OCI-LY7 (cell line): ENCODE results near the gene CBLL1. TPM values are rescaled to one million over a fixed set of nuclear protein-coding genes. Genes with fewer than 3 reads are reported as not detected.
A peak's percentile ranks its signal among the peaks of the same experiment; 100 is the strongest.

ENCODE experiments used
- BruUV-seq: library from RNA; stranded (reverse); fragments of 400-500 nt; replicated peaks from 2 replicates; lab custom pipeline; 2021; lab: Mats Ljungman, UMichigan
- CTCF ChIA-PET: fragments of 300-600 bp; sonication (Branson Sonifier 250); formaldehyde crosslinking; loops from one replicate; lab custom pipeline; 2022; ENCODE audit warnings: antibody characterized with exemption; ENCODE audit not compliant: unreplicated experiment; lab: Charles Lee
- POLR2A ChIA-PET: fragments of 300-600 bp; sonication (Branson Sonifier 250); formaldehyde crosslinking; loops from one replicate; lab custom pipeline; 2022; ENCODE audit warnings: antibody characterized with exemption; lab: Charles Lee
- DNase-seq: peaks from one replicate; pipeline ENCODE4 v3.0.0-alpha.2; 2015; ENCODE audit warnings: low spot score
- H2AFZ ChIP-seq: fragments of 200-600 bp; sonication (generic), shearing (Covaris generic); 2 replicates; pipeline ENCODE4 v1.6.1; 2014; ENCODE audit warnings: mild to moderate bottlenecking, antibody characterized with exemption, low read length, moderate library complexity
- H3K27ac ChIP-seq: fragments of 200-600 bp; sonication (generic); 2 replicates; pipeline ENCODE4 v1.5.1; 2014; ENCODE audit warnings: mixed run types, low read depth, mild to moderate bottlenecking, moderate library complexity, low read length, inconsistent platforms; ENCODE audit not compliant: poor library complexity, severe bottlenecking
- H3K36me3 ChIP-seq: fragments of 200-600 bp; sonication (generic); 2 replicates; pipeline ENCODE4 v1.6.1; 2014; ENCODE audit warnings: mild to moderate bottlenecking, antibody characterized with exemption, low read length, moderate library complexity, mixed read lengths; ENCODE audit not compliant: insufficient read depth
- H3K4me1 ChIP-seq: fragments of 200-600 bp; sonication (generic); 2 replicates; pipeline ENCODE4 v1.5.1; 2014; ENCODE audit warnings: mild to moderate bottlenecking, low read length; ENCODE audit not compliant: insufficient read depth, poor library complexity, severe bottlenecking
- H3K4me2 ChIP-seq: fragments of 200-600 bp; sonication (generic); 2 replicates; pipeline ENCODE4 v1.6.1; 2014; ENCODE audit warnings: mild to moderate bottlenecking, low read length
- H3K4me3 ChIP-seq: fragments of 200-600 bp; sonication (generic); 2 replicates; pipeline ENCODE4 v1.5.1; 2014; ENCODE audit warnings: mild to moderate bottlenecking, low read depth, low read length; ENCODE audit not compliant: poor library complexity, severe bottlenecking
- H3K79me2 ChIP-seq: fragments of 200-600 bp; sonication (generic); 2 replicates; pipeline ENCODE4 v1.6.1; 2016; ENCODE audit warnings: low read depth, mild to moderate bottlenecking, low read length, moderate library complexity, mixed read lengths; ENCODE audit not compliant: insufficient read depth
- H3K9me2 ChIP-seq: fragments of 200-600 bp; sonication (generic); 2 replicates; pipeline ENCODE4 v1.6.1; 2016; ENCODE audit warnings: mild to moderate bottlenecking, low read length, mixed read lengths; ENCODE audit not compliant: insufficient read depth
- H3K9me3 ChIP-seq: fragments of 200-600 bp; sonication (generic); 2 replicates; pipeline ENCODE4 v1.6.1; 2014; ENCODE audit warnings: mild to moderate bottlenecking, mixed run types, low read length, mixed read lengths
- H4K20me1 ChIP-seq: fragments of 200-600 bp; sonication (generic); 2 replicates; pipeline ENCODE4 v1.6.1; 2014; ENCODE audit warnings: mild to moderate bottlenecking, antibody characterized with exemption, low read length, moderate library complexity, mixed read lengths; ENCODE audit not compliant: insufficient read depth
- EZH2phosphoT487 ChIP-seq: fragments of 200-600 bp; sonication (generic); IDR thresholded peaks from 2 replicates; pipeline ENCODE4 v1.6.1; 2018; ENCODE audit warnings: low read depth, borderline replicate concordance, mild to moderate bottlenecking, mixed run types, antibody characterized with exemption, low read length, moderate library complexity, mixed read lengths
- intact Hi-C: fragments of 100-400 bp; cut with micrococcal nuclease; formaldehyde crosslinking; loops from one replicate; pipeline ENCODE4 v1.10.0; 2022; ENCODE audit not compliant: unreplicated experiment
- total RNA-seq, 2 experiments: library from RNA; depleted of rRNA in 1 of 2; stranded (reverse); fragments of >200 nt in 1 of 2; shearing (Covaris generic) in 1 of 2; gene quantifications; 2 replicates each; pipeline ENCODE4 v1.2.3, GENCODE V29; 2014 to 2022
- TF ChIP-seq, protein P1 (sequence below): fragments of 200-600 bp; sonication (generic); conservative IDR thresholded peaks from 2 replicates; pipeline ENCODE4 v1.5.1; 2014; ENCODE audit warnings: mild to moderate bottlenecking, antibody characterized with exemption, low read length, moderate library complexity, mixed read lengths

CBLL1 gene
- total RNA-seq, 2 experiments from 2014 or later = 22.9 to 41.4 TPM

DNA sequence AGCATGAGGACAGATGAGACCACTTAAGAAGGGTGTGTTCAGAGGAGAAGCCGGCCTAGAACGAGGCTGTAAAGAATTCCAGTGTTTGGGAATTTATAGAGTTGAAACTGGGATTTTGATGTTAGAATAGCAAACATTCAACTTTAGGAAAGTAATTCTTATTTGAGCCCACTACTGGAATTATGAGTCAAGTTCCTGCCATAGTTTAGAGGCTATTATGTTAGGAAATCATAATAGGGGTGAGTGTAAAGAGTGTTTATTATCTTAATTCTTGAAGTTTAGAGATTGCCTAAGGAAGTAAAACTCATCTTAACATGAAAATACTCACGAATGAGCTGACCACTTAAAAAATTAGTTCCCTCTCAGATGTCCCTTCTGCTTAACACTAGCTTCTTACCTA, 2.1 kb downstream of the CBLL1 start:
- no TSS peak for BruUV-seq
- no peak for DNase-seq
- peak overlapping the region; percentile 90 for H3K4me3 ChIP-seq
- H3K79me2 ChIP-seq = peaks cover 70% of the 10 kb centered on the region
- ChIA-PET CTCF (no interaction called here), POLR2A (interaction anchor here (0.6 to 2.0 kb wide), 8 partner anchors 10 to 416 kb away, joined by 3 to 6 read pairs (median 3); no protein-coding TSS in a partner anchor)
- peaks cover 45% of the 10 kb centered on the region for H3K36me3 ChIP-seq
- peak overlapping the region; percentile 92 for H3K4me2 ChIP-seq
- H4K20me1 ChIP-seq = peaks cover 39% of the 10 kb centered on the region
- no peak overlapping the region for H3K27ac ChIP-seq
- H2AFZ ChIP-seq = no peak overlapping the region
- TF ChIP-seq, protein P1, sequence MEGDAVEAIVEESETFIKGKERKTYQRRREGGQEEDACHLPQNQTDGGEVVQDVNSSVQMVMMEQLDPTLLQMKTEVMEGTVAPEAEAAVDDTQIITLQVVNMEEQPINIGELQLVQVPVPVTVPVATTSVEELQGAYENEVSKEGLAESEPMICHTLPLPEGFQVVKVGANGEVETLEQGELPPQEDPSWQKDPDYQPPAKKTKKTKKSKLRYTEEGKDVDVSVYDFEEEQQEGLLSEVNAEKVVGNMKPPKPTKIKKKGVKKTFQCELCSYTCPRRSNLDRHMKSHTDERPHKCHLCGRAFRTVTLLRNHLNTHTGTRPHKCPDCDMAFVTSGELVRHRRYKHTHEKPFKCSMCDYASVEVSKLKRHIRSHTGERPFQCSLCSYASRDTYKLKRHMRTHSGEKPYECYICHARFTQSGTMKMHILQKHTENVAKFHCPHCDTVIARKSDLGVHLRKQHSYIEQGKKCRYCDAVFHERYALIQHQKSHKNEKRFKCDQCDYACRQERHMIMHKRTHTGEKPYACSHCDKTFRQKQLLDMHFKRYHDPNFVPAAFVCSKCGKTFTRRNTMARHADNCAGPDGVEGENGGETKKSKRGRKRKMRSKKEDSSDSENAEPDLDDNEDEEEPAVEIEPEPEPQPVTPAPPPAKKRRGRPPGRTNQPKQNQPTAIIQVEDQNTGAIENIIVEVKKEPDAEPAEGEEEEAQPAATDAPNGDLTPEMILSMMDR = no peak
- TF ChIP-seq EZH2phosphoT487 = no peak
- H3K9me3 ChIP-seq = no peaks in the 10 kb centered on the region
- intact Hi-C loops = loop anchor here (10.0 kb wide), 1 partner anchor 819 kb away; the partner anchor contains the start of genes DNAJB9 and THAP5
- H3K4me1 ChIP-seq = peaks cover 54% of the 10 kb centered on the region
- no peaks in the 10 kb centered on the region for H3K9me2 ChIP-seq

DNA sequence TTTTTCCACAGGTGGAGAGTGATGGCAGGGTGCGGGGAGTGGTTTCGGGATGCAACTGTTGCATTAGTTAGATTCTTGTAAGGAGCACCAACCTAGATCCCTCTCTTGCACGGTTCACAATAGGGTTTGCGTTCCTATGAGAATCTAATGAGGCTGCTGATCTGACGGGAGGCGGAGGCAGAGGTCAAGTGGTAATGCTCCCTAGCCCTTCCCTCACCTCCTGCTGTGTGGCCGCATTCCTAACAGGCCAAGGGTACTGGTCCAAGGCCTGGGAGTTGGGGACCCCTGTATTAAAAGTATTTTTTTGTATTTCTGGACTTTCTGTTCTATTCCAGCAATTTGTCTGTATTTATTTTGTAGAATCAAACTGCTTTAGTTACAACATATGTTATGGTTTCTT, 7.2 kb downstream of the CBLL1 start:
- intact Hi-C loops = no loop called here
- H3K4me3 ChIP-seq = no peak overlapping the region
- no peaks in the 10 kb centered on the region for H3K9me2 ChIP-seq
- peaks cover 29% of the 10 kb centered on the region for H3K4me1 ChIP-seq
- DNase-seq = no peak
- H3K36me3 ChIP-seq = peaks cover 93% of the 10 kb centered on the region
- POLR2A ChIA-PET = no interaction called here
- no peak overlapping the region for H3K27ac ChIP-seq
- TF ChIP-seq, protein P1 = no peak
- TF ChIP-seq EZH2phosphoT487 = no peak
- peaks cover 23% of the 10 kb centered on the region for H4K20me1 ChIP-seq
- no peak overlapping the region for H3K4me2 ChIP-seq
- H3K79me2 ChIP-seq = peaks cover 70% of the 10 kb centered on the region
- CTCF ChIA-PET = no interaction called here
- H2AFZ ChIP-seq = no peak overlapping the region
- H3K9me3 ChIP-seq = no peaks in the 10 kb centered on the region
- no TSS peak for BruUV-seq

DNA sequence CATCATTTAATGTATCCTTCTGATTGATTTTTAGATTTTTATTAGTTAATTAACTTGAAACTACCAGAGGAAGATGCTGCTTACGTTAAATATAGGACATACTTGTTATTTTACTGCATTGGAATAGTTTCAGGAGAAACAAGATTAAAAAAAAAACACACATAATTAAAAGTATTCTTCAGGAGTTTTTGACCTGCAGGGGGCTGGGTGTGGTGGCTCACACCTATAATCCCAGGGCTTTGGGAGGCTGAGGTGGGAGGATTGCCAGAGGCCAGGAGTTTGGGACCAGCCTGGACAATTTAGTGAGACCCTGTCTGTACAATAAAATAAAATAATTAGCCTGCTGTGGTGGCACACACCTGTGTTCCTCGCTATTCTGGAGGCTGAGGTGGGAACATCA, 10.7 kb downstream of the CBLL1 start:
- Histone ChIP-seq H2AFZ (no peak overlapping the region), H3K4me3 (no peak overlapping the region), H3K36me3 (peaks cover 97% of the 10 kb centered on the region), H3K79me2 (peaks cover 35% of the 10 kb centered on the region; the same call in 1 of the 2 replicates), H3K4me1 (no peaks in the 10 kb centered on the region), H3K27ac (no peak overlapping the region), H4K20me1 (no peaks in the 10 kb centered on the region), H3K4me2 (no peak overlapping the region), H3K9me3 (no peaks in the 10 kb centered on the region), H3K9me2 (no peaks in the 10 kb centered on the region)
- CTCF ChIA-PET = no interaction called here
- POLR2A ChIA-PET = no interaction called here
- no TSS peak for BruUV-seq
- DNase-seq = no peak
- TF ChIP-seq EZH2phosphoT487 = no peak
- TF ChIP-seq, protein P1 = 0 out of 2 replicates have a peak, but pooled peaks have one; percentile 25
- intact Hi-C loops = no loop called here
